ENCODE results near the gene CDK5RAP2.
"Not testable (repeated sequence)": the region's sequence is repeated elsewhere in the genome, so short reads cannot be mapped to it uniquely, and the experiment has no call there.

CDK5RAP2 gene

GRCh38 chr9:120580051-120580896 is at the start of gene CDK5RAP2:
Gene CDK5RAP2 (minus strand): TSS chr9:120580167. CDS start chr9:120579978, 189 bp downstream.
- DNase-seq = peak; percentile 99

GRCh38 chr9:120628925-120629497 is 49.0 kb upstream of the CDK5RAP2 start:
- DNase-seq = not testable (repeated sequence)

- DNase-seq = no peak
Observed at GRCh38 chr9:120628207-120628924, 48.4 kb upstream of the CDK5RAP2 start.

- no peak for DNase-seq
Observed at GRCh38 chr9:120627073-120627472, 47.1 kb upstream of the CDK5RAP2 start.

GRCh38 chr9:120626512-120626911 is 46.5 kb upstream of the CDK5RAP2 start:
- DNase-seq = no peak

- no peak for DNase-seq
Observed at GRCh38 chr9:120625222-120625621, 45.3 kb upstream of the CDK5RAP2 start.

GRCh38 chr9:120622790-120623189 is 42.8 kb upstream of the CDK5RAP2 start:
- no peak for DNase-seq

GRCh38 chr9:120621941-120622340 is 42.0 kb upstream of the CDK5RAP2 start:
- DNase-seq = no peak

GRCh38 chr9:120619751-120620655 is 40.0 kb upstream of the CDK5RAP2 start:
- peak; percentile 90 for DNase-seq

- peak; percentile 60 for DNase-seq
Observed at GRCh38 chr9:120616966-120617935, 37.3 kb upstream of the CDK5RAP2 start.

- peak; percentile 30 for DNase-seq
Observed at GRCh38 chr9:120612218-120612617, 32.3 kb upstream of the CDK5RAP2 start.

GRCh38 chr9:120611690-120612068 is 31.7 kb upstream of the CDK5RAP2 start:
- DNase-seq = no peak

- peak; percentile 63 for DNase-seq
Observed at GRCh38 chr9:120610975-120611689, 31.2 kb upstream of the CDK5RAP2 start.

GRCh38 chr9:120609636-120610035 is 29.7 kb upstream of the CDK5RAP2 start:
- no peak for DNase-seq

GRCh38 chr9:120608421-120608820 is 28.5 kb upstream of the CDK5RAP2 start:
- DNase-seq = no peak

GRCh38 chr9:120603591-120603990 is 23.6 kb upstream of the CDK5RAP2 start:
- DNase-seq = no peak

- DNase-seq = no peak
Observed at GRCh38 chr9:120603010-120603409, 23.0 kb upstream of the CDK5RAP2 start.

- no peak for DNase-seq
Observed at GRCh38 chr9:120593955-120594277, 13.9 kb upstream of the CDK5RAP2 start.

GRCh38 chr9:120593250-120593954 is 13.4 kb upstream of the CDK5RAP2 start:
- DNase-seq = no peak

GRCh38 chr9:120592210-120592609 is 12.2 kb upstream of the CDK5RAP2 start:
- no peak for DNase-seq

All from hematopoietic multipotent progenitor cell treated with erythropoietin and hydrocortisone succinate and interleukin-3 and kit ligand, for 6 days (in vitro differentiated cells).